GM15510 (cell line): ENCODE data around the gene RASGRP4.

ENCODE experiments used
- POLR2A ChIP-seq: IDR thresholded peaks from 3 replicates; pipeline ENCODE4 v1.6.1; 2011; ENCODE audit warnings: borderline replicate concordance; ENCODE audit not compliant: insufficient read length; ENCODE audit errors: extremely low read depth

The RASGRP4 gene

DNA sequence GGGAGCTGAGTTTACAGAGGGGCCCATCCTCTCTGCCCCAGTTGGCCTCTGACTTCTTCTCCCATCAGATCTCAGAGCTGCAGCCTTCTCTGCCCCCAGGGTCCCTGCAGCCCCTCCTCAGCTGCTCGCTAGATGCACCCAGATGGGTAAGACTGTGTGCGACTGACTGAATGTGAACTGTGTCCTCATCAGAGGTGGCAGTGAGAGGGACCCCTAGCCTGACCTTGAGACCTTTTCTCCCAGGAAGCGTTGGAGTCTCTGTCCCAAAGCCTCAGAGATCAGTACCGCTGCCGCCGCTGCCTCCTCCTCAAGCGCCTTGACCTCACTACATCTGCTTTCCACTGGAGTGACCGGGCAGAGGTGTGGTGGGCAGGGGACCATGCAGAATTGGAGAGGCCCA lies 20.7 kb downstream of the RASGRP4 start:
- TF ChIP-seq POLR2A: no peak

DNA sequence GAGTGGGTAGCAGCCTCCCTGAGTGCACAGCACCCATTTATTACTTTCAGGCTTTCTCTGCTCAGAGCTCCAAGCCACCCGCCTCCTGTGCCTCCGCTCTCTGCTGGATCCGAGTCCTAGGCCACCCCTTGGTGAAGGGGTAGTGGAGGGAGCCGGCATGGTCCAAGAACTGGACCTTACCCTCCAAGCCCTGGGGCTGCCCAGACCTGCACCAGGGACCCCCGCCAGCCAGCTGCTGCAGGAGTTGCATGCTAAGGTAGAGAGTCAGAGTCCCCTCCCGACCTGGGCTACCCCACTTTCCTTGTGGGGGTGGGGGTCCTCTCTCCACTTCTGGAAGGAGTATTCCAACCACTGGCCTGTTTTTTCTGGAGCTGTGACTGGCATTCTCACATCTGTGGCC lies 21.2 kb downstream of the RASGRP4 start:
- TF ChIP-seq POLR2A: no peak

DNA sequence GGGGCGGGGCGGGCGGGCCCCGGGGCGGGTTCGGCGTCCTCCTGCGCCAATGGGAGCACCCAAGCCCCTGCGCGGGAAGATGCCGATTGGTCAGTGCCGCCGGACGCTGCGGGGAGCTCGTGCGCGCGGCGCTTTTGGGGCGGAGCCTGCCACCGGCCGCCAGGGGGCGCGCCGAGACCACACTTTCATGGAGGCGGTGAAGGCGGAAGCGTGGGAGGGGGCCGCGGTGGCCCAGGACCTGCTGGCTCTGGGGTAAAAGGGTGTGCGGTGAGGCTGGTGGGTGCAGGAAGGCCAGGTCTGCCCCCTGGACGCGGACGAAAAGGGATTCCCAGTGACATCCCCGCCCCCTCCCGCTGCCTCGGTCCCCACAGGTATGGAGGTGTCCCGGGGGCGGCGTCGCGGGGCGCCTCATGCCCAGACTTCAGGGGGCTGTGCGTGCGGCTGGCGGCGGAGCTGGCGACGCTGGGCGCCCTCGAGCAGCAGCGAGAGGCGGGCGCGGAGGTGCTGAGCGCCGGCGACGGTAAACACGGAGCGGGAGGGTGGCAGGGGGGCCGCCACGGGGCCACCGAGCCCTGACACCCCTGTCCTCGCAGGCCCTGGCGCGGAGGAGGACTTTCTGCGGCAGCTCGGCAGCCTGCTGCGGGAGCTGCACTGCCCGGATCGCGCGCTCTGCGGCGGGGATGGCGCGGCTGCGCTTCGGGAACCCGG lies 22.9 kb downstream of the RASGRP4 start, which contains the start of gene FAM98C:
TSS of gene FAM98C (plus strand) at position 127 of the 708 bp plus-strand sequence. CDS start at position 188, 61 bp downstream.
- peak; percentile 47 for TF ChIP-seq POLR2A

DNA sequence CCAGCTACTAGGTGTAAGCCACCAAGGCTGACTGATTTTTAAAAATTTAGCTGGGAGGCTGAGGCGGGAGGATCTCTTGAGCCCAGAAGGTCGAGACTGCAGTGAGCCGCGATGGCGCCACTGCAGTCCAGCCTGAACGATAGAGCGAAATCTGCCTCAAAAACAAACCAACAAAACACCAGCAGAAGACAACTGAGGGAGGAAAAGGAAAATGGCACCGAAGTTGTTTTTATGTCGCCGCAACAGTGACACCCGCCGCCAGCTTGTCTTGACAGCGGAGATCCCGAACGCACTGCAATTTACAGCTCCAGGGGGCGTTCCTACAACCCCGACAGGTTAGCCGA lies 23.4 kb downstream of the RASGRP4 start:
- TF ChIP-seq POLR2A: peak; percentile 14

DNA sequence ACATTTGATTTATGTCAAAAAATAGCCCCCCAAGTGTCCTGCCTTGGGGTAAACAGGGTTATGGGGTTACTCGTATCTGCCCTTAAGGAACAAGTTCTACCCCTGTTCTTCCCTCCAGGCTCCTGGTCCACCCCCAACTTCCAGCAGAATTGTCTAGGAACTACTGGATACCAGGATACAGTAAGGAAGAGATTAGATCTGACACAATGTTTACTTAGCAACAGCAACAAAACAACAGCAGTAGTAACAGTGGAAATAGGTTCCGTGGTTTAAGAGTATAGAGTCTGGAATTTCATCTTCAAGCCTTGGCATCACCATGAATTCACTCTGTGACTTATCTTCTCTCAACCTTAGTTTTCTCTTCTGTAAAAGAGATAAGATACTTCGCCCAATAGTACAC lies 24.9 kb downstream of the RASGRP4 start:
- TF ChIP-seq POLR2A: no peak

DNA sequence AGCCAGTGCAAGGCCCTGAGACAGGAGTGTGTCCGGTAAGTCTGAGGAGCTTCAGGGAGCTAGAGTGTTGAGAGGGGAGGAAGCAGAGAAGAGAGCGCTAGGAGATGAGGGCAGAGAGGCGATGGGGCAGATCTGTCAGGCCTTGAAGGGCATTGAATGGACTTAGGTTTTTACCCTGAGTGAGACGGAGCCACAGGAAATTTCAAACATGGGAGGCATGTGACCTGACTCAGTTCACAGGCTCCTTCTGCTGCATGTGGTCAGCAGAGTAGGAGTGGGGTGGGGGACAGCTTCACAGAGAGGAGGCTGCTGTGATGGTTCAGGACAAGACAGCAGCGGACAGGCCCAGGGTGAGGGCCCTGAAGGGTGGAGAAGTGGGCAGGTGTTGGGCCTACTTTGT lies 25.7 kb downstream of the RASGRP4 start:
- TF ChIP-seq POLR2A: no peak

DNA sequence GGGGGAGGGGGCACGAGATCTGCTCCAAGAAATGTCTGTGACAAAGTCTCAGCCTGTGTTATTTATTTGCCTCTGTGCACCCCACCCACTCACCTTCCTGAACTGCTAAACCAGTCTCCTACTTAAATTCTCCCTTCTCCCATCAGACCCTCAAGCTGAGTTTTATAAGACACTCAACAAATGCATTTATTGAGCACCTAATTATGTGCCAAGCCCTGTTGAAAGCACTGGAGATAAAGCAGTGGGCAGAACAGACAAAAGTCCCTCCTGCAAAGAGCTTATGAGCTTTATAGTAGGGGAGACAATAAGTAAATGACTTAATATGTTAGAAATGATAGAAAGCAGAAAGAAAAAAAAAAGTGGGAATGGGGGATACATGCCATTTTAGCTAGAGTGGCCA lies 26.5 kb downstream of the RASGRP4 start:
- TF ChIP-seq POLR2A: no peak

DNA sequence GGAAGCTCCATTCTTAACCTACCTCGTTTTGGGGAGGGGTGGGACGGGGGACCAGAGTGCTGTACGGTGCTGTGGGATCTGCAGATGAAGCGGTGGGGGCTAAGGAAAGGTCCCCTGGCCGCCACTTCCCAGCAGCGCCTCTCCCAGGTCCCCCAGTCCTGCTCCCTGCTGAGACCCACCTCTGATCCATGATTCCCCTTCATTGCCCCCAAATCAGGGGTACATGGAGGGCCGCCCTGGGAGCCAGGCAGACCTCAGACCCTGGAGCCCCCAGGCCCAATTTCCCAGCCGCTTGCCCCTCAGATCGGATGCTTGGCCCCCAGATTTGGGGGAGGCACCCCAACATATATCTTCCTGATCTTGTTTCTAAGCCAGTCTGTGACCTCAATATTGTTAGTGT lies 26.9 kb downstream of the RASGRP4 start:
- TF ChIP-seq POLR2A: no peak

DNA sequence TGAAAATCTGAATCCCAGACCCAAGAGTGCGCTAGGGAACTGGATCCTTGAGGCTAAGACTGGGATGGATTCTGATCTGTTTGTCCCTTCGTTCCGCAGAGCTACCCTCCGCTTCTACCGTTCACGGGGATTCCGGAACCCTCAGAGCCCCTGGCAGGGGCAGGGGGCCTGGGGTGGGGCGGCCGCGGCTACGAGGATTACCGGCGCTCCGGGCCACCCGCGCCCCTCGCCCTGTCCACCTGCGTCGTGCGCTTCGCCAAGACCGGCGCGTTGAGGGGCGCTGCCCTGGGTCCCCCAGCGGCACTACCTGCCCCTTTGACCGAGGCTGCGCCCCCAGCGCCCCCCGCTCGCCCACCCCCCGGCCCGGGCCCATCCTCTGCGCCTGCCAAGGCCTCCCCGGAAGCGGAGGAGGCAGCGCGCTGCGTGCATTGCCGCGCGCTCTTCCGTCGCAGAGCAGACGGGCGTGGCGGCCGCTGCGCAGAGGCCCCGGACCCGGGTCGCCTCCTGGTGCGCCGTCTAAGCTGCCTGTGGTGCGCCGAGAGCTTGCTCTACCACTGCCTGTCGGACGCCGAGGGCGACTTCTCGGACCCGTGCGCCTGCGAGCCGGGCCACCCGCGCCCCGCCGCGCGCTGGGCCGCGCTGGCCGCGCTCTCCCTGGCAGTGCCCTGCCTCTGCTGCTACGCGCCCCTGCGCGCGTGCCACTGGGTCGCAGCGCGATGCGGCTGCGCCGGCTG lies 30.5 kb downstream of the RASGRP4 start:
- TF ChIP-seq POLR2A: peak; percentile 50

DNA sequence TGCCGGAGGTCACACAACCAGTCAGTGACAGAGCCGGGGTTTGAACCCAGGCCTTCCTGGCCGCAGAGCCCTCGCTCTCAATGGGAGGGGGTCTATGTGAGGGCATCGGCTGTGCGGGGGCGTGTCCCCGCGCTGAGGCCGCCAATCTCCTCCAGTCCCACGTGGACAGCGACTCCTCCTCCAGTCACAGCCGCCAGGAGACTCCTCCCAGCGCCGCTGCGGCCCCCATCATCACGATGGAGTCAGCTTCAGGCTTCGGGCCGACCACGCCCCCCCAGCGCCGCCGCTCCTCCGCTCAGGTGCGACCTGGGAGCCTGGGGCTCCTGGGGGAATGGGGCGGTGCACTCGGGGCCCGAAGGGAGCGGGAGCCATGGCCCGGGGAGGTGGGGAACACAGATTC lies 31.5 kb downstream of the RASGRP4 start:
- TF ChIP-seq POLR2A: no peak

DNA sequence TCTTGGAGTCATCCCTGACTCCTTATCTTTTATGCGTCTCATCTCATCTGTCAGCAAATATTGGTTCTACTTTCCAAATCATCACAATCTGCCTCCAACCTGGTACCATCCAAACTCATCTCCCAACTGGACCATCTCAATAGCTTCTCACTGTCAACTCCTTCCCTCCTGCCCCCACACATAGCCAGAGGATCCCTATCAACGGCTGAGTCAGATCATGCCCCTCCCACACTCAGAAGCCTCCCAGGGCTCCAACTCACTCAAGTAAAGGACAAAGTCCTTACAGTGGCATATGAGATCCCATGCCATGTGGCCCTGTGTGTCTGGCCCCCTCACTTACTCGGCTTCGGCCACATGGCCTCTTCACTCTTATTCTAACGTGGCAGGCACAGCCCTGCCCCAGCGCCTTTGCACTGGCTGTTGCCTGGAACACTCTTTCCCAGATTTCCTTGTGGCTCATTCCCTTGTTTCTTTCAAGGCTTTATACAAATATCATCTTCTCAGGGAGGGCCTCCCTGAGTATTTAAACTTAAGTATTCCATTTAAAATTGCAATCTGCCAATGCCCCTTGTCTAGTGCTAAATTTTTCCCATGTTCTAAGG lies 33.2 kb downstream of the RASGRP4 start:
- TF ChIP-seq POLR2A: no peak

DNA sequence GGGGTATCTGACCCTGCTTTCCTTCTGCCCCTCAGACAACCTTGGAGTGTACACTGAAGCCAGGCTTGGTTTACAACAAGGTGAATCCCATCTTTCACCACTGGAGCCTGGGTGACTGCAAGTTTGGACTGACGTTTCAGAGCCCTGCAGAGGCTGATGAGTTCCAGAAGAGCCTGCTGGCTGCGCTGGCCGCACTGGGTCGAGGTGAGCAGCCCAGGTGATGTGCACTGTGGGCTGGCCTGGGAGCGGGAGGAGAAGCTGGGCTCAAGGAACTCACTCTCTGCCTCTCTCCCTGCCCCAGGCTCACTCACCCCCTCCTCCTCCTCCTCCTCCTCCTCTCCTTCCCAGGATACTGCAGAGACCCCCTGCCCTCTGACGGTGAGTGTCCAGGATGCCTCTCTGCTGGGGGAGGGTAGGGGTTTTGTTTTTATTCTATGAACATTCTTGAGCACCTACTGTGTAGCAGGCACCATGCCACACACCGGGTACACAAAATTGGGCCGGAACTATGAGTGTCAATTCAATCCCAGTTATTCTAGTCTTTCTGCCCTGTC lies 34.0 kb downstream of the RASGRP4 start:
- TF ChIP-seq POLR2A: no peak

DNA sequence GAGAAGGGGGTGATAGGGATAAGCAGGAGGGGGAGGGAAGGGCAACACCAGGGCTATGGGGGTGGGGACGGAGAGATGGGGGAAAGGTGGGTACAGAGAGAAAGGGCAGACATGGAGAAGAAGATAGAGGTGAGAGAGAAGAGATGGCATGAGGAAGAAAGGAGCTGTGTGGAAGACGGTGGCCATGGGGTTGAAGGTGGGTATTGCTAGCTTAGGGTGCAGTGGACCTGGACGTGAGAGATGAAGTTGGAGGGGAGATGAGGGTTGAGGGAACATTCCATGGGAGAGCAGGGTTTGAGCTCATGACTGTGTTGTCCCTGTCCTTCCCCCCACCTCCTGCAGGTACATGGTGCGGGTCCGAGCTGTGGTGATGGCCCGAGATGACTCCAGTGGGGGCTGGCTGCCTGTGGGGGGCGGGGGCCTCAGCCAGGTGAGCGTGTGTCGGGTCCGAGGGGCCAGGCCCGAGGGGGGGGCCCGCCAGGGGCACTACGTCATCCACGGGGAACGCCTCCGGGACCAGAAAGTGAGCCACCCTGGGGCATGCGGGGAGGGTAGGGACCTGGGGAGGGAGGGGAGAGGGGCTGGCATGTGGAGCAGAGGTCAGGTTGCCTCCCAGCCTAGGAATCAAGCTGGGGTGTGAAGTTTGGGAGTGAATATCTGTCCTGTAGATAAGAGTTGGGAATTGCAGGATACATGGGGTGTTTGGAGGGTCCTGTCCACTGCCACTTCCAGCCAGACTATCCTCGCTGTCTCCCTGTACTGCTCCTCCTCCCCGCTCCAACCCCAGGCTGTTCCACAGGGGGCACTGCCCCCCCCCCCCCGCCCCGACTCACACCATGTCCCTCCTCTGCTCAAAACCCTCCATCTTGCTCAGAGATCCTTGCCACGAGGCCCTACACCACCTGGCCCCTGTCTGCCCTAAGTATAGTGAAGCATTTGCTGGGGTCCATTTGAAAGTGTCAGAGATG lies 35.8 kb downstream of the RASGRP4 start:
- no peak for TF ChIP-seq POLR2A
